Coronary artery (tissue), 2 donors: Measurements from ENCODE around the gene MDFIC.

ENCODE experiments used
- DNase-seq: peaks from one replicate; pipeline ENCODE4 v3.0.0-alpha.2; 2017; ENCODE audit warnings: low spot score
- H3K27ac ChIP-seq, 2 donors: fragments of 200-600 bp; sonication (generic); one replicate each; pipeline ENCODE4 v1.5.1; 2016 to 2019
- H3K4me3 ChIP-seq: fragments of 200-600 bp; sonication (generic); 2 replicates; pipeline ENCODE4 v1.5.1; 2016; ENCODE audit warnings: mild to moderate bottlenecking, moderate library complexity
- CTCF ChIP-seq: fragments of 200-600 bp; sonication (generic); IDR thresholded peaks from one replicate; pipeline ENCODE4 v1.5.1; 2019; ENCODE audit warnings: antibody characterized with exemption

The MDFIC gene

GRCh38 chr7:115038158-115038557, 116.3 kb downstream of the MDFIC start:
- DNase-seq, result no peak
- TF ChIP-seq CTCF, result no peak
- H3K27ac ChIP-seq, result no peak overlapping the region
- no peak overlapping the region for H3K4me3 ChIP-seq

- DNase-seq, result no peak
- Histone ChIP-seq H3K27ac (no peak overlapping the region), H3K4me3 (no peak overlapping the region)
- no peak for TF ChIP-seq CTCF
These were observed 118.2 kb downstream of the MDFIC start for GRCh38 chr7:115040057-115040456.

- Histone ChIP-seq H3K4me3 (no peak overlapping the region), H3K27ac (no peak overlapping the region)
- no peak for TF ChIP-seq CTCF
- no peak for DNase-seq
These were observed 118.6 kb downstream of the MDFIC start for GRCh38 chr7:115040495-115040894.

GRCh38 chr7:115042596-115042995, 120.7 kb downstream of the MDFIC start:
- no peak for DNase-seq
- TF ChIP-seq CTCF, result no peak
- no peak overlapping the region for H3K4me3 ChIP-seq

GRCh38 chr7:115043605-115044004, 121.7 kb downstream of the MDFIC start:
- TF ChIP-seq CTCF, result no peak
- H3K27ac ChIP-seq, result no peak overlapping the region
- no peak for DNase-seq
- no peak overlapping the region for H3K4me3 ChIP-seq

More at GRCh38 chr7:115042596-115042995, 120.7 kb downstream of the MDFIC start:
- H3K27ac ChIP-seq, result no peak overlapping the region

GRCh38 chr7:115044224-115044623, 122.3 kb downstream of the MDFIC start:
- no peak for TF ChIP-seq CTCF
- Histone ChIP-seq H3K4me3 (no peak overlapping the region), H3K27ac (no peak overlapping the region)
- no peak for DNase-seq

- DNase-seq, result no peak
These were observed 126.2 kb downstream of the MDFIC start for GRCh38 chr7:115047958-115048720.

More at GRCh38 chr7:115047958-115048720, 126.2 kb downstream of the MDFIC start:
- no peak overlapping the region for H3K27ac ChIP-seq
- no peak overlapping the region for H3K4me3 ChIP-seq
- TF ChIP-seq CTCF, result no peak
